AG04450 (cell line): Measurements from ENCODE around the gene KRT17. TPM values are rescaled to one million over a fixed set of nuclear protein-coding genes. Genes with fewer than 3 reads are reported as not detected.

ENCODE experiments used
- CTCF ChIA-PET: fragments of 300-600, 350-600 bp; formaldehyde crosslinking; extraction: SDS; loops from one replicate; lab custom pipeline; 2022; ENCODE audit warnings: antibody characterized with exemption, inconsistent platforms; lab: Charles Lee
- POLR2A ChIA-PET: fragments of 350-600 bp; formaldehyde crosslinking; extraction: SDS; loops from one replicate; lab custom pipeline; 2021; ENCODE audit warnings: antibody characterized with exemption, inconsistent platforms; lab: Yijun Ruan, JAX
- DNase-seq: peaks from one replicate; pipeline ENCODE4 v3.0.0-alpha.2; 2011; ENCODE audit warnings: low read depth, low spot score
- H3K27ac ChIP-seq: one replicate; pipeline ENCODE4 v1.5.1; 2012; ENCODE audit warnings: low read depth, low read length, control low read depth
- H3K27me3 ChIP-seq: one replicate; pipeline ENCODE4 v1.6.0; 2012; ENCODE audit warnings: low read length; ENCODE audit not compliant: control insufficient read depth, insufficient read depth
- H3K4me3 ChIP-seq: 2 replicates; pipeline ENCODE4 v1.5.1; 2011; ENCODE audit warnings: mild to moderate bottlenecking, low read depth, low read length, control low read depth
- H3K9me3 ChIP-seq: 2 replicates; pipeline ENCODE4 v1.5.1; 2012; ENCODE audit warnings: low read length; ENCODE audit not compliant: control insufficient read depth, insufficient read depth
- CTCF ChIP-seq: IDR thresholded peaks from 2 replicates; pipeline ENCODE4 v1.5.1; 2011; ENCODE audit warnings: low read depth, low read length, control low read depth, inconsistent platforms
- polyA plus RNA-seq: library from polyadenylated mRNA; depleted of rRNA; stranded (reverse); fragments of >200 nt; gene quantifications from 2 replicates; pipeline ENCODE4 v1.2.3, GENCODE V29; 2011

The KRT17 gene
- polyA plus RNA-seq, 1 experiment: 2.8 TPM

GRCh38 chr17:41593306-41593981 lies 30.9 kb downstream of the KRT17 start:
- POLR2A ChIA-PET: no interaction called here
- Histone ChIP-seq H3K27me3 (peaks cover 42% of the 10 kb centered on the region), H3K27ac (no peak overlapping the region), H3K9me3 (no peaks in the 10 kb centered on the region), H3K4me3 (no peak overlapping the region)
- CTCF ChIA-PET: interaction anchor here (0.7 to 2.2 kb wide), 3 partner anchors 10 to 44 kb away, joined by 3 to 7 read pairs (median 4); no protein-coding TSS in a partner anchor
- DNase-seq: no peak
- TF ChIP-seq CTCF: no peak

GRCh38 chr17:41592601-41593305 lies 31.6 kb downstream of the KRT17 start:
- H3K4me3 ChIP-seq: no peak overlapping the region
- POLR2A ChIA-PET: no interaction called here
- no peak overlapping the region for H3K27ac ChIP-seq
- H3K27me3 ChIP-seq: peaks cover 42% of the 10 kb centered on the region
- no peak for TF ChIP-seq CTCF
- CTCF ChIA-PET: interaction anchor here (1.0 to 2.2 kb wide), 3 partner anchors 44 to 74 kb away, joined by 3 to 7 read pairs (median 6); no protein-coding TSS in a partner anchor
- H3K9me3 ChIP-seq: no peaks in the 10 kb centered on the region
- no peak for DNase-seq

- TF ChIP-seq CTCF: no peak
- H3K9me3 ChIP-seq: no peaks in the 10 kb centered on the region
- no peak overlapping the region for H3K4me3 ChIP-seq
- H3K27me3 ChIP-seq: peaks cover 30% of the 10 kb centered on the region
- ChIA-PET POLR2A (no interaction called here), CTCF (interaction anchor here (0.6 kb wide), 1 partner anchor 78 kb away, joined by 6 read pairs; no protein-coding TSS in a partner anchor)
- no peak overlapping the region for H3K27ac ChIP-seq
- DNase-seq: no peak
These were observed 35.1 kb downstream of the KRT17 start for GRCh38 chr17:41589301-41589700.

GRCh38 chr17:41588126-41588810 lies 36.1 kb downstream of the KRT17 start:
- Histone ChIP-seq H3K9me3 (no peaks in the 10 kb centered on the region), H3K27me3 (peaks cover 20% of the 10 kb centered on the region), H3K27ac (no peak overlapping the region), H3K4me3 (no peak overlapping the region)
- DNase-seq: no peak
- ChIA-PET CTCF (interaction anchor here (0.6 kb wide), 1 partner anchor 79 kb away, joined by 6 read pairs; no protein-coding TSS in a partner anchor), POLR2A (no interaction called here)
- no peak for TF ChIP-seq CTCF
